HT-29 (cell line): ENCODE measurements around the gene MAGI1. TPM values are rescaled to one million over a fixed set of nuclear protein-coding genes. Genes with fewer than 3 reads are reported as not detected.
"Not testable (repeated sequence)": the region's sequence is repeated elsewhere in the genome, so short reads cannot be mapped to it uniquely, and the experiment has no call there.

ENCODE experiments used
- DNase-seq: peaks from one replicate; pipeline ENCODE4 v3.0.0-alpha.2; 2015; ENCODE audit warnings: low spot score
- total RNA-seq: library from RNA; depleted of rRNA; stranded (reverse); fragments of >200 nt; shearing (Covaris generic); gene quantifications from 2 replicates; pipeline ENCODE4 v1.2.3, GENCODE V29; 2014

The MAGI1 gene
- total RNA-seq, 1 experiment from 2014 or later, result 15.6 TPM

- DNase-seq, result peak; percentile 30
Measured at GRCh38 chr3:66039590-66039887, 821 bp upstream of the MAGI1 start.

GRCh38 chr3:66038384-66038725 is 363 bp downstream of the MAGI1 start:
- DNase-seq, result no peak

GRCh38 chr3:66037986-66038369 is 740 bp downstream of the MAGI1 start:
- no peak for DNase-seq

- DNase-seq, result peak; percentile 60
Measured at GRCh38 chr3:66037330-66037985, 1.3 kb downstream of the MAGI1 start.

GRCh38 chr3:66036586-66037148 is 2.1 kb downstream of the MAGI1 start:
- no peak for DNase-seq

GRCh38 chr3:66035763-66036477 is 2.8 kb downstream of the MAGI1 start:
- DNase-seq, result no peak

- DNase-seq, result no peak
Measured at GRCh38 chr3:66033241-66034138, 5.2 kb downstream of the MAGI1 start.

GRCh38 chr3:66031102-66031698 is 7.5 kb downstream of the MAGI1 start:
- DNase-seq, result no peak

GRCh38 chr3:66029443-66029842 is 9.3 kb downstream of the MAGI1 start:
- DNase-seq, result no peak

- DNase-seq, result no peak
Measured at GRCh38 chr3:66029014-66029413, 9.7 kb downstream of the MAGI1 start.

GRCh38 chr3:66028457-66028856 is 10.3 kb downstream of the MAGI1 start:
- no peak for DNase-seq

GRCh38 chr3:66027099-66027498 is 11.6 kb downstream of the MAGI1 start:
- DNase-seq, result not testable (repeated sequence)

- DNase-seq, result no peak
Measured at GRCh38 chr3:66023738-66024385, 14.9 kb downstream of the MAGI1 start.

- DNase-seq, result no peak
Measured at GRCh38 chr3:66023229-66023628, 15.5 kb downstream of the MAGI1 start.

- peak; percentile 39 for DNase-seq
Measured at GRCh38 chr3:66021731-66022131, 17.0 kb downstream of the MAGI1 start.

- DNase-seq, result no peak
Measured at GRCh38 chr3:66019896-66020295, 18.8 kb downstream of the MAGI1 start.

- no peak for DNase-seq
Measured at GRCh38 chr3:66018057-66019033, 20.4 kb downstream of the MAGI1 start.

- DNase-seq, result no peak
Measured at GRCh38 chr3:66017591-66017990, 21.1 kb downstream of the MAGI1 start.

GRCh38 chr3:66017084-66017483 is 21.6 kb downstream of the MAGI1 start:
- DNase-seq, result no peak

GRCh38 chr3:66015841-66016240 is 22.9 kb downstream of the MAGI1 start:
- DNase-seq, result no peak
